Uterus (tissue), 4 donors: ENCODE data around the gene APOM. TPM values are rescaled to one million over a fixed set of nuclear protein-coding genes. Genes with fewer than 3 reads are reported as not detected.

ENCODE experiments used
- DNase-seq, 2 donors: peaks; one replicate each; pipeline ENCODE4 v3.0.0-alpha.2; 2019 to 2020
- H3K27ac ChIP-seq, 2 donors: fragments of 200-600 bp; sonication (generic); 1 replicate in 1 of 2; 2 replicates in 1 of 2; pipeline ENCODE4 v1.5.1; 2016 to 2018
- H3K27me3 ChIP-seq, 2 donors: fragments of 200-600 bp; sonication (generic); one replicate each; pipeline ENCODE4 v1.5.1; 2018 to 2019; ENCODE audit warnings: control low read depth in 1 of 2
- H3K36me3 ChIP-seq, 2 donors: fragments of 200-600 bp; sonication (generic); one replicate each; pipeline ENCODE4 v1.5.1; 2019; ENCODE audit warnings: control low read depth in 1 of 2
- H3K4me1 ChIP-seq, 2 donors: fragments of 200-600 bp; sonication (generic); one replicate each; pipeline ENCODE4 v1.5.1; 2018 to 2019; ENCODE audit warnings: control low read depth in 1 of 2
- H3K4me3 ChIP-seq, 2 donors: fragments of 200-600 bp; sonication (generic); 1 replicate in 1 of 2; 2 replicates in 1 of 2; pipeline ENCODE4 v1.5.1; 2018 to 2019; ENCODE audit warnings: mild to moderate bottlenecking in 1 of 2
- H3K9me3 ChIP-seq, 2 donors: fragments of 200-600 bp; sonication (generic); one replicate each; pipeline ENCODE4 v1.5.1; 2019; ENCODE audit warnings: control low read depth in 1 of 2
- POLR2A ChIP-seq, 2 donors: fragments of 450-650 bp; IDR thresholded peaks; one replicate each; pipeline ENCODE4 v1.6.1; 2016; ENCODE audit warnings: antibody characterized with exemption in 2 of 2, mild to moderate bottlenecking in 1 of 2, moderate library complexity in 1 of 2
- intact Hi-C: fragments of 100-400 bp; cut with DNase I; formaldehyde crosslinking; loops from one replicate; pipeline ENCODE4 v1.15.1; 2023; ENCODE audit warnings: low total_unique reads
- microRNA-seq: library from miRNA; unstranded; fragments of <30 nt; microRNA quantifications from one replicate; pipeline ENCODE4, GENCODE V29; 2016; ENCODE audit warnings: borderline microRNAs expressed, borderline replicate concordance
- small RNA-seq: library from RNA; depleted of rRNA; stranded (forward); fragments of <200 nt; gene quantifications from one replicate; pipeline ENCODE3, GENCODE V24; 2016
- total RNA-seq, 4 donors: library from RNA; depleted of rRNA in 3 of 4; stranded (reverse); fragments of >200 nt in 3 of 4; gene quantifications; one replicate each; pipeline versions ENCODE4 v1.1.0 to v1.2.4, GENCODE V29; 2014 to 2023
- TF ChIP-seq, protein P1 (sequence below), 4 experiments: fragments of 200-600 bp in 2 of 4; fragments of 450-650 bp in 2 of 4; sonication (generic) in 2 of 4; IDR thresholded peaks; one replicate each; pipeline ENCODE4 v1.5.1; 2016 to 2019; ENCODE audit warnings: antibody characterized with exemption in 4 of 4, mild to moderate bottlenecking in 2 of 4, moderate library complexity in 1 of 4
- donor health status: DM: yes; HTN: yes; CAD: no.

Gene APOM
- total RNA-seq, 4 donors from 2014 or later: 1.9 to 2.9 (median 2.6) TPM; not detected in 1

DNA sequence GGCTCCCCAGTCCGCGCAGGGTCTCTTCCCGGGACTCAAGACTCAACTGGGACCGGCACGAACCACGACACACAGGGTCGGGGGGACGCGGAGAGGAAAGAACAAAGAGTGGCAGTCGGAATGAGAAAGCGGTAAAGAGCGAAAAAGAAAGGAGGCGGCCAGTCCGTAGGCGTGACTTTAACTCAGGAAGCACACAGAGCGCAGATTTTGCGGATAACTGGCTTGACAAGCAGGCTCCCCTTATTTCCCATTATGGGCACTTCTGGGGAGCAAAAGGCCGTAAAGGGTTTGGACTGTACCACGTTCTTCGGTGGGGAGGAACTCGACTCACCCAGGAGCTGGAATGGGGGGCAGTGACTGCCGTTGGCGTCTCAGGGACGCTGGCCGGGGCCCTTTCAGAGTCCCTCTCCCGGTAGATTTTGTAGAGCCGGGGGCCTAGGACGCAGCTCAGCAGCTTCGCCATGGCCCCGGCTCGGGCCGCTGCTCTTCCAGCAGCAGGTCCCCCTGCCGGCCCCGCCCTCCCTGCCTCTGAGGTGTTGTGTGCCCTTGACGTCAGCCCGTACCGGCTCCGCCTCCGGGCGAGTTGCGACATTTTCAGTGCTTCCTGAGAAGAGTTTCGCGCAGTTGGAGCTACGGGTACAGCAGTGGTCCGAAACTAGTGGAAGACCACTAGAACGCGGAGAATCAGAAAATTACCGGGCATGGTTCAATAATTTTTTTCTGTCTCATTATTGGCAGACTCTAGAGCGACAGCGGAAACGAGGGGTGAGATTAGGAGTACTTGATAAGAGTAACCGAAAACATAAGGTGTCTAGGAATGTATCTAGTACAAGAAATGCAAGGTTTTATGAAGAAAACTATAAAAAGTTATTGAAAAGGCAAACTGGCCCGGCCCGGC lies 47.4 kb downstream of the APOM start, which contains the start of gene ABHD16A:
Gene ABHD16A (minus strand): TSS at position 506 of the 898 bp plus-strand sequence. CDS start 43 bp downstream, at position 463.
- peak within 1 kb of the TSS; percentile 79 to 82 for H3K4me3 ChIP-seq
- H3K4me1 ChIP-seq: peaks cover 7 to 9% of the 10 kb centered on the region in 2 donors
- peak; percentile 98 to 99 for TF ChIP-seq POLR2A (IDR thresholded peaks at IDR 0.05)
- TF ChIP-seq, protein P1, sequence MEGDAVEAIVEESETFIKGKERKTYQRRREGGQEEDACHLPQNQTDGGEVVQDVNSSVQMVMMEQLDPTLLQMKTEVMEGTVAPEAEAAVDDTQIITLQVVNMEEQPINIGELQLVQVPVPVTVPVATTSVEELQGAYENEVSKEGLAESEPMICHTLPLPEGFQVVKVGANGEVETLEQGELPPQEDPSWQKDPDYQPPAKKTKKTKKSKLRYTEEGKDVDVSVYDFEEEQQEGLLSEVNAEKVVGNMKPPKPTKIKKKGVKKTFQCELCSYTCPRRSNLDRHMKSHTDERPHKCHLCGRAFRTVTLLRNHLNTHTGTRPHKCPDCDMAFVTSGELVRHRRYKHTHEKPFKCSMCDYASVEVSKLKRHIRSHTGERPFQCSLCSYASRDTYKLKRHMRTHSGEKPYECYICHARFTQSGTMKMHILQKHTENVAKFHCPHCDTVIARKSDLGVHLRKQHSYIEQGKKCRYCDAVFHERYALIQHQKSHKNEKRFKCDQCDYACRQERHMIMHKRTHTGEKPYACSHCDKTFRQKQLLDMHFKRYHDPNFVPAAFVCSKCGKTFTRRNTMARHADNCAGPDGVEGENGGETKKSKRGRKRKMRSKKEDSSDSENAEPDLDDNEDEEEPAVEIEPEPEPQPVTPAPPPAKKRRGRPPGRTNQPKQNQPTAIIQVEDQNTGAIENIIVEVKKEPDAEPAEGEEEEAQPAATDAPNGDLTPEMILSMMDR (IDR thresholded peaks at IDR 0.05): peak; percentile 6 to 24 (median 16)
- peak; percentile 99 for DNase-seq
- no peaks in the 10 kb centered on the region for H3K27me3 ChIP-seq
- intact Hi-C loops: loop anchor here (5.0 kb wide), 1 partner anchor 936 kb away; no protein-coding TSS in a partner anchor
- H3K36me3 ChIP-seq: no peaks in the 10 kb centered on the region
- H3K27ac ChIP-seq: peak within 1 kb of the TSS; percentile 96 to 98
- H3K9me3 ChIP-seq: no peaks in the 10 kb centered on the region

DNA sequence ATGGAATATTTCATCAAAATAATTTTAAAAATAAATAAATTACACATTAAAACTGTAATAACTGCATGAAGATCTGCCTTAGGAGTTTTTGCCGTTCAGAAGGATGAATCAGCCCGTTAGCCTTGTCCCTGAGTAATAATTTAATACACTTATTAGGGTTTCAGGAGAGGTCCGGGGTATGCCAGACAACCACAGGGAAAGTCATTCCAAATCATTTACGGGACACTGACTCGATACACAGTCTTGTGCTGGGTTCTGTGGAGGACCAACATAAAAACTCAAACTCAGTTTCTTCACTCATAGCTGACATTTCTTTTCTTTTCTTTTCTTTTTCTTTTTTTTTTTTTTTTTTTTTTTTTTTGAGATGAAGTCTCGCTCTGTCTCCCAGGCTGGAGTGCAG lies 50.2 kb downstream of the APOM start:
- Histone ChIP-seq H3K27ac (no peak overlapping the region), H3K36me3 (no peaks in the 10 kb centered on the region), H3K27me3 (no peaks in the 10 kb centered on the region), H3K4me1 (peaks cover 7 to 9% of the 10 kb centered on the region in 2 donors), H3K9me3 (no peaks in the 10 kb centered on the region), H3K4me3 (no peak overlapping the region)
- TF ChIP-seq POLR2A (IDR thresholded peaks at IDR 0.05): no peak
- TF ChIP-seq, protein P1 (IDR thresholded peaks at IDR 0.05): no peak
- no peak for DNase-seq
- intact Hi-C loops: no loop called here

DNA sequence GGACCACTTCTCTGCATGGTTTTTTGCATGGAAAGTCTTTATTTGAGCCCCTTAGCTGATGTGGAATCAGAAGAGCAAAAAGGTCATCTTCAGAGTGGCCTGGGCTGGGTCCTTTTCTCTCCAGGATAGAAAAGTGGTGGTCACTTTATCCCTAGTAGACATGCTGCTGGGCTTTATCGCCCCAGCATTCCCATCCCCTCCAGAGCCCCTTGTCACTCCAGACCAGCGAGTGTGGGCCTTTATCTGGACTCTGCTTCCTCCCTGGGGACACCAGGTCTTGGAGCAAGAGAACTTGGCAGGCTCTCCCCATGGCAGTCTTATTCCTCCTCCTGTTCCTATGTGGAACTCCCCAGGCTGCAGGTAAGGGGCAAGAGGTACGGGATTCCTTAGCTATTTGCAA lies 50.9 kb downstream of the APOM start, which contains the start of gene LY6G6F:
Gene LY6G6F (plus strand): TSS at position 268 of the 400 bp plus-strand sequence. CDS start 41 bp downstream, at position 309.
- intact Hi-C loops: no loop called here
- no peak for TF ChIP-seq POLR2A (IDR thresholded peaks at IDR 0.05)
- TF ChIP-seq, protein P1 (IDR thresholded peaks at IDR 0.05): no peak
- H3K9me3 ChIP-seq: no peaks in the 10 kb centered on the region

DNA sequence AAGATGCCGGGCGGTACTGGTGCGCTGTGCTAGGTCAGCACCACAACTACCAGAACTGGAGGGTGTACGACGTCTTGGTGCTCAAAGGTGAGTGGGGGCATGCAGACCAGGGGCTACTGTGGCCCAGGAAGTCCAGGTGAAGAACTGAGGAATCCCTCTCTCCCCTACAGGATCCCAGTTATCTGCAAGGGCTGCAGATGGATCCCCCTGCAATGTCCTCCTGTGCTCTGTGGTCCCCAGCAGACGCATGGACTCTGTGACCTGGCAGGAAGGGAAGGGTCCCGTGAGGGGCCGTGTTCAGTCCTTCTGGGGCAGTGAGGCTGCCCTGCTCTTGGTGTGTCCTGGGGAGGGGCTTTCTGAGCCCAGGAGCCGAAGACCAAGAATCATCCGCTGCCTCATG lies 52.0 kb downstream of the APOM start:
- TF ChIP-seq, protein P1 (IDR thresholded peaks at IDR 0.05): no peak
- no peak for TF ChIP-seq POLR2A (IDR thresholded peaks at IDR 0.05)
- Histone ChIP-seq H3K27me3 (no peaks in the 10 kb centered on the region), H3K36me3 (no peaks in the 10 kb centered on the region), H3K9me3 (no peaks in the 10 kb centered on the region), H3K4me1 (no peaks in the 10 kb centered on the region), H3K27ac (no peak overlapping the region), H3K4me3 (no peak overlapping the region)
- intact Hi-C loops: no loop called here
- no peak for DNase-seq

More for the DNA sequence above, 50.9 kb downstream of the APOM start, which contains the start of gene LY6G6F:
- peaks cover 5 to 6% of the 10 kb centered on the region in 2 donors for H3K4me1 ChIP-seq
- DNase-seq: no peak
- no peak within 1 kb of the TSS for H3K4me3 ChIP-seq
- no peaks in the 10 kb centered on the region for H3K36me3 ChIP-seq
- H3K27me3 ChIP-seq: no peaks in the 10 kb centered on the region
- H3K27ac ChIP-seq: no peak within 1 kb of the TSS

Small RNAs within 50 kb of the gene (microRNA-seq; reads per million reads assigned to microRNA genes)
- not detected for gene MIR4646
- not detected for gene MIR6832

Small RNAs within 50 kb of the gene (small RNA-seq; reads per million reads assigned to genes)
- gene MIR4646: not detected
- not detected for gene MIR6832
- not detected for gene RF00019
- 2.8 reads per million, percentile 80 among the genes with 10 or more reads in this experiment for gene SNORA38
- not detected for gene UQCRHP1

Other genes with a start within 250 kb of the APOM start
- gene MICB, start 157.7 kb upstream of the APOM start, total RNA-seq: 1 to 10 TPM; 1.9 to 4.8 (median 2.9) TPM
- not detected for gene MCCD1, start 126.9 kb upstream of the APOM start, total RNA-seq
- 100 to 1,000 TPM; 119 to 429 (median 282) TPM for gene DDX39B, start 113.9 kb upstream of the APOM start, total RNA-seq
- 1 to 10 TPM in 2 of 4 donors, not detected in 2; 1.2 to 1.6 TPM for gene ATP6V1G2, start 109.3 kb upstream of the APOM start, total RNA-seq
- 10 to 100 TPM; 19.7 to 38.5 (median 20.8) TPM for gene NFKBIL1, start 108.3 kb upstream of the APOM start, total RNA-seq
- gene LTA, start 83.6 kb upstream of the APOM start, total RNA-seq: under 1 TPM in 1 of 4 donors, not detected in 3; 0.30 TPM
- gene TNF, start 80.3 kb upstream of the APOM start, total RNA-seq: 1 to 10 TPM in 1 of 4 donors, not detected in 3; 1.3 TPM
- gene LTB, start 73.5 kb upstream of the APOM start, total RNA-seq: 1 to 10 TPM in 1 of 4 donors, not detected in 3; 1.5 TPM
- gene LST1, start 69.6 kb upstream of the APOM start, total RNA-seq: 100 to 1,000 TPM in 1 of 4 donors, 1 to 10 TPM in 2, not detected in 1; 2.6 to 229 (median 3.2) TPM
- not detected for gene NCR3, start 62.9 kb upstream of the APOM start, total RNA-seq
- gene AIF1, start 40.7 kb upstream of the APOM start, total RNA-seq: 10 to 100 TPM in 2 of 4 donors, 1 to 10 TPM in 2; 1.5 to 25.6 (median 14.5) TPM
- gene PRRC2A, start 35.2 kb upstream of the APOM start, total RNA-seq: 100 to 1,000 TPM in 1 of 4 donors, 10 to 100 TPM in 3; 35.4 to 218 (median 48.0) TPM
- gene BAG6, start 3.2 kb upstream of the APOM start, total RNA-seq: 100 to 1,000 TPM in 3 of 4 donors, 10 to 100 TPM in 1; 92.2 to 233 (median 139) TPM
- gene C6orf47, start 4.9 kb downstream of the APOM start, total RNA-seq: 10 to 100 TPM in 3 of 4 donors, 1 to 10 TPM in 1; 6.2 to 31.9 (median 24.6) TPM
- 10 to 100 TPM in 3 of 4 donors, 1 to 10 TPM in 1; 5.1 to 25.6 (median 15.4) TPM for gene GPANK1, start 9.1 kb downstream of the APOM start, total RNA-seq
- gene CSNK2B, start 10.2 kb downstream of the APOM start, total RNA-seq: 100 to 1,000 TPM in 3 of 4 donors, 10 to 100 TPM in 1; 67.5 to 157 (median 107) TPM
- 10 to 100 TPM in 1 of 4 donors, 1 to 10 TPM in 3; 1.0 to 27.4 (median 4.3) TPM for gene LY6G5B, start 14.1 kb downstream of the APOM start, total RNA-seq
- gene LY6G5C, start 25.2 kb downstream of the APOM start, total RNA-seq: 1 to 10 TPM in 3 of 4 donors, not detected in 1; 1.0 to 4.4 (median 3.8) TPM
- 10 to 100 TPM; 25.9 to 50.9 (median 37.9) TPM for gene ABHD16A, start 47.4 kb downstream of the APOM start, total RNA-seq
- not detected for gene LY6G6F, start 51.0 kb downstream of the APOM start, total RNA-seq
- gene LY6G6D, start 59.5 kb downstream of the APOM start, total RNA-seq: 1 to 10 TPM in 1 of 4 donors, not detected in 3; 2.0 TPM
- 1 to 10 TPM in 1 of 4 donors, not detected in 3; 1.4 TPM for gene LY6G6C, start 65.9 kb downstream of the APOM start, total RNA-seq
- under 1 TPM in 1 of 4 donors, not detected in 3; 0.49 TPM for gene MPIG6B, start 67.5 kb downstream of the APOM start, total RNA-seq
- gene DDAH2, start 73.4 kb downstream of the APOM start, total RNA-seq: 100 to 1,000 TPM in 3 of 4 donors, 10 to 100 TPM in 1; 97.6 to 240 (median 158) TPM
- 100 to 1,000 TPM; 173 to 328 (median 216) TPM for gene CLIC1, start 80.6 kb downstream of the APOM start, total RNA-seq
- 10 to 100 TPM in 3 of 4 donors, not detected in 1; 16.7 to 41.5 (median 22.1) TPM for gene MSH5, start 84.1 kb downstream of the APOM start, total RNA-seq
- 1 to 10 TPM in 2 of 4 donors, not detected in 2; 1.7 to 4.4 TPM for gene SAPCD1, start 106.8 kb downstream of the APOM start, total RNA-seq
- gene VWA7, start 121.4 kb downstream of the APOM start, total RNA-seq: 10 to 100 TPM in 1 of 4 donors, 1 to 10 TPM in 2, under 1 TPM in 1; 0.88 to 24.1 (median 3.1) TPM
- gene VARS1, start 139.9 kb downstream of the APOM start, total RNA-seq: 100 to 1,000 TPM in 1 of 4 donors, 10 to 100 TPM in 3; 35.6 to 118 (median 53.4) TPM
- gene LSM2, start 151.1 kb downstream of the APOM start, total RNA-seq: 100 to 1,000 TPM in 1 of 4 donors, 10 to 100 TPM in 3; 37.1 to 119 (median 58.7) TPM
- 1 to 10 TPM in 3 of 4 donors, under 1 TPM in 1; 0.59 to 4.6 (median 2.3) TPM for gene HSPA1L, start 159.4 kb downstream of the APOM start, total RNA-seq
- gene HSPA1A, start 159.6 kb downstream of the APOM start, total RNA-seq: 100 to 1,000 TPM in 3 of 4 donors, 10 to 100 TPM in 1; 98.8 to 261 (median 170) TPM
- gene HSPA1B, start 171.8 kb downstream of the APOM start, total RNA-seq: 100 to 1,000 TPM in 2 of 4 donors, 10 to 100 TPM in 2; 40.3 to 268 (median 152) TPM
- 10 to 100 TPM; 20.5 to 28.4 (median 23.4) TPM for gene NEU1, start 206.9 kb downstream of the APOM start, total RNA-seq
- gene SLC44A4, start 223.1 kb downstream of the APOM start, total RNA-seq: 10 to 100 TPM in 1 of 4 donors, 1 to 10 TPM in 3; 5.0 to 46.1 (median 5.8) TPM
- 10 to 100 TPM; 13.8 to 72.4 (median 66.2) TPM for gene EHMT2, start 241.8 kb downstream of the APOM start, total RNA-seq
- gene ZBTB12, start 246.2 kb downstream of the APOM start, total RNA-seq: 10 to 100 TPM in 2 of 4 donors, 1 to 10 TPM in 1, not detected in 1; 2.4 to 15.3 (median 11.0) TPM